ENCODE data around the gene CNTN4. TPM values are rescaled to one million over a fixed set of nuclear protein-coding genes. Genes with fewer than 3 reads are reported as not detected.

The CNTN4 gene
- total and polyA plus RNA-seq, 4 donors: 1.2 to 3.8 (median 2.6) TPM

DNA sequence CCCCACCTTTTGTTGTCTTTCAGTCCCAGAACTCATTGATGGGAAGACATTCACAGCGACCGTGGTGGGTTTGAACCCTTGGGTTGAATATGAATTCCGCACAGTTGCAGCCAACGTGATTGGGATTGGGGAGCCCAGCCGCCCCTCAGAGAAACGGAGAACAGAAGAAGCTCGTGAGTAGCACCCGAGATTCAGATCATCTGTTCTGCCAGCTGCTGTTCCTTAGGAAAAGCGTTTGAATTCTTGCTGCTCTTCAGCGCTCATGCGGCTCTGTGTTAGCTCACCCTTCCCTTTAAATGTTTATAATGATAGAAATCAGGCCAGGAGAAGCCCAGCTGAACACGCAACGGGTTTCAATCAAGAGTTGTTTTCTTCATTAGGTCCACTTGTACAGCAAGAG is 938.5 kb downstream of the CNTN4 start (continued):
- TF ChIP-seq, protein P1, sequence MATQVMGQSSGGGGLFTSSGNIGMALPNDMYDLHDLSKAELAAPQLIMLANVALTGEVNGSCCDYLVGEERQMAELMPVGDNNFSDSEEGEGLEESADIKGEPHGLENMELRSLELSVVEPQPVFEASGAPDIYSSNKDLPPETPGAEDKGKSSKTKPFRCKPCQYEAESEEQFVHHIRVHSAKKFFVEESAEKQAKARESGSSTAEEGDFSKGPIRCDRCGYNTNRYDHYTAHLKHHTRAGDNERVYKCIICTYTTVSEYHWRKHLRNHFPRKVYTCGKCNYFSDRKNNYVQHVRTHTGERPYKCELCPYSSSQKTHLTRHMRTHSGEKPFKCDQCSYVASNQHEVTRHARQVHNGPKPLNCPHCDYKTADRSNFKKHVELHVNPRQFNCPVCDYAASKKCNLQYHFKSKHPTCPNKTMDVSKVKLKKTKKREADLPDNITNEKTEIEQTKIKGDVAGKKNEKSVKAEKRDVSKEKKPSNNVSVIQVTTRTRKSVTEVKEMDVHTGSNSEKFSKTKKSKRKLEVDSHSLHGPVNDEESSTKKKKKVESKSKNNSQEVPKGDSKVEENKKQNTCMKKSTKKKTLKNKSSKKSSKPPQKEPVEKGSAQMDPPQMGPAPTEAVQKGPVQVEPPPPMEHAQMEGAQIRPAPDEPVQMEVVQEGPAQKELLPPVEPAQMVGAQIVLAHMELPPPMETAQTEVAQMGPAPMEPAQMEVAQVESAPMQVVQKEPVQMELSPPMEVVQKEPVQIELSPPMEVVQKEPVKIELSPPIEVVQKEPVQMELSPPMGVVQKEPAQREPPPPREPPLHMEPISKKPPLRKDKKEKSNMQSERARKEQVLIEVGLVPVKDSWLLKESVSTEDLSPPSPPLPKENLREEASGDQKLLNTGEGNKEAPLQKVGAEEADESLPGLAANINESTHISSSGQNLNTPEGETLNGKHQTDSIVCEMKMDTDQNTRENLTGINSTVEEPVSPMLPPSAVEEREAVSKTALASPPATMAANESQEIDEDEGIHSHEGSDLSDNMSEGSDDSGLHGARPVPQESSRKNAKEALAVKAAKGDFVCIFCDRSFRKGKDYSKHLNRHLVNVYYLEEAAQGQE (IDR thresholded peaks at IDR 0.05): no peak
- no peak for TF ChIP-seq FOXA1 (IDR thresholded peaks at IDR 0.05)
- no peak for TF ChIP-seq YY1 (IDR thresholded peaks at IDR 0.05)
- TF ChIP-seq EGR1 (IDR thresholded peaks at IDR 0.05; ENCODE audit: low read depth in 2 of 2): no peak
- TF ChIP-seq SP1 (IDR thresholded peaks at IDR 0.05): no peak
- TF ChIP-seq, protein P2, sequence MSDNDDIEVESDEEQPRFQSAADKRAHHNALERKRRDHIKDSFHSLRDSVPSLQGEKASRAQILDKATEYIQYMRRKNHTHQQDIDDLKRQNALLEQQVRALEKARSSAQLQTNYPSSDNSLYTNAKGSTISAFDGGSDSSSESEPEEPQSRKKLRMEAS (IDR thresholded peaks at IDR 0.05): no peak
- no peak for TF ChIP-seq HNF4A (conservative IDR thresholded peaks at IDR 0.05)

DNA sequence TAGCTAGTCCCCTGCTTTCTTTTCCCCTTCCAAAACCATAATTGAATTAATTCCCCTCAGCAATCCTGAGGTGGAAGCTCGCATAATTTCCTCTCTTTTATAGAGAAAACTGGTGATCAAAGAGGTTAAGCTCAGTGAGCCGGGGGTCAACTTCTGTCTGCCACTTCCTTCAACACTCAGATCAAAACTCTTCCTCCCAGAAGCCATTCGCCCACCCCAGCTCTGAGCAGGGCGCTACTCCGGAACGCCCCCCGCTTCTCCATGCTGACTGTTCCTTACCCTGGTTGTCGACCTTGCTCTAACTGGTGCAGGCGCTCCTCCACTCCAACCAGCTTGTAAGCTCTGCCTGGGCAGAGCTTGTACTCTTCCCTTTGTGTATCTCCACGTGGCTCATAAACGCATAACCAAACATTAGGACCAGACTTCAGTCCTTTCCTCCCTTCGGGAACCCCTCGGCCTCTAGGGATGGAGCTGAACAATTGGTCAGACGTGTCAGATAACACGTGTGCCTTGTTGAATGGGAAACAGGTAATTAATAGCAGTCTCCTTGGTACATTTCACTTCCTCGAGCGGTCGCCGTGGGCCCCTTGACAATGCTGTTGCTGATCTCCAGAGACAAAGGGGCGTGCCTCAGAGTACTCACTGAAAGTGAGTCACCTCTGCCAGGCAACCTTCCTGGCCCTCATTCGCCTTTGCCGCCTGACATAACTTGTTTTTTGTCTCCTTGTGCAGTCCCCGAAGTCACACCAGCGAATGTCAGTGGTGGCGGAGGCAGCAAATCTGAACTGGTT is 939.7 kb downstream of the CNTN4 start:
- H3K4me1 ChIP-seq (ENCODE audit: control insufficient read depth in 4 of 4, insufficient read depth in 4 of 4, low read length in 3 of 4): no peaks in the 10 kb centered on the region
- TF ChIP-seq, protein P3, sequence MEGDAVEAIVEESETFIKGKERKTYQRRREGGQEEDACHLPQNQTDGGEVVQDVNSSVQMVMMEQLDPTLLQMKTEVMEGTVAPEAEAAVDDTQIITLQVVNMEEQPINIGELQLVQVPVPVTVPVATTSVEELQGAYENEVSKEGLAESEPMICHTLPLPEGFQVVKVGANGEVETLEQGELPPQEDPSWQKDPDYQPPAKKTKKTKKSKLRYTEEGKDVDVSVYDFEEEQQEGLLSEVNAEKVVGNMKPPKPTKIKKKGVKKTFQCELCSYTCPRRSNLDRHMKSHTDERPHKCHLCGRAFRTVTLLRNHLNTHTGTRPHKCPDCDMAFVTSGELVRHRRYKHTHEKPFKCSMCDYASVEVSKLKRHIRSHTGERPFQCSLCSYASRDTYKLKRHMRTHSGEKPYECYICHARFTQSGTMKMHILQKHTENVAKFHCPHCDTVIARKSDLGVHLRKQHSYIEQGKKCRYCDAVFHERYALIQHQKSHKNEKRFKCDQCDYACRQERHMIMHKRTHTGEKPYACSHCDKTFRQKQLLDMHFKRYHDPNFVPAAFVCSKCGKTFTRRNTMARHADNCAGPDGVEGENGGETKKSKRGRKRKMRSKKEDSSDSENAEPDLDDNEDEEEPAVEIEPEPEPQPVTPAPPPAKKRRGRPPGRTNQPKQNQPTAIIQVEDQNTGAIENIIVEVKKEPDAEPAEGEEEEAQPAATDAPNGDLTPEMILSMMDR (IDR thresholded peaks at IDR 0.05; ENCODE audit: low read depth, low read length, missing input control): no peak
- H3K4me3 ChIP-seq (ENCODE audit: low read depth in 1 of 3, low read length in 3 of 3): no peak overlapping the region
- no peak for DNase-seq (ENCODE audit: low spot score)
- H3K36me3 ChIP-seq (ENCODE audit: control insufficient read depth in 4 of 4, insufficient read depth in 3 of 4, low read depth in 1 of 4, low read length in 3 of 4): no peaks in the 10 kb centered on the region
- 85% methylated on average over 25 of the region's 25 CpGs for WGBS
- H3K27me3 ChIP-seq (ENCODE audit: control insufficient read depth in 4 of 4, insufficient read depth in 4 of 4, low read length in 3 of 4): no peaks in the 10 kb centered on the region
- no peaks in the 10 kb centered on the region for H3K9me3 ChIP-seq (ENCODE audit: control insufficient read depth in 4 of 4, low read length in 3 of 4)
- H3K27ac ChIP-seq (ENCODE audit: low read depth in 1 of 2, low read length in 2 of 2): no peak overlapping the region
- no peak overlapping the region for H3K9ac ChIP-seq (ENCODE audit: low read depth in 1 of 2, low read length in 2 of 2)

DNA sequence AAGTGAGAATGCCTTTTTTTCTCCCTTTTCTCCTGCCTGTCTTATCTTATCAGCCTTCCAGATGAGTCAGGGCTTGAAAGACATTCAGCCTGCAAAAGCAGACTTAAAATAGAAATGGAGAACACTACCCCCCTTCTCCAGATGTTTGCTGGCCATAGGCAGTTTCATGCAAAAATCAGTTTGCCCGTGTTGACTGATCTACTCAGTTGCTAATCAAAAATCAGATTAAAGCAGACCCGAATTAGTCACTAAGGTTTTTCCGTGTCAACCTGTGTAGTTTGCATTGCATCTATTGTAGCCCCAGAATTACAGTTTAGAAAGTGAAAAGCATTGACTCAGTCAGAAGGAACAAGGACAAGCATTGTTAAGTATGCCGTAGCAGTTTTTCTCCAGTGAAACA is 955.3 kb downstream of the CNTN4 start:
- H3K27me3 ChIP-seq (ENCODE audit: control insufficient read depth in 4 of 4, insufficient read depth in 4 of 4, low read length in 3 of 4): no peaks in the 10 kb centered on the region
- no peak overlapping the region for H3K27ac ChIP-seq (ENCODE audit: low read depth in 1 of 2, low read length in 2 of 2)
- H3K4me1 ChIP-seq (ENCODE audit: control insufficient read depth in 4 of 4, insufficient read depth in 4 of 4, low read length in 3 of 4): no peaks in the 10 kb centered on the region
- TF ChIP-seq RXRA (IDR thresholded peaks at IDR 0.05) (no peak), HNF4A (conservative IDR thresholded peaks at IDR 0.05) (no peak), GABPA (IDR thresholded peaks at IDR 0.05 in 1 of 2, conservative IDR thresholded peaks at IDR 0.05 in 1 of 2) (no peak), TAF1 (conservative IDR thresholded peaks at IDR 0.05) (no peak), SP1 (IDR thresholded peaks at IDR 0.05) (no peak), YY1 (IDR thresholded peaks at IDR 0.05) (no peak), FOXA1 (IDR thresholded peaks at IDR 0.05) (no peak), RAD21 (IDR thresholded peaks at IDR 0.05) (no peak), FOXA2 (IDR thresholded peaks at IDR 0.05) (no peak)
- 43% methylated on average over 4 of the region's 4 CpGs for WGBS
- H3K9ac ChIP-seq (ENCODE audit: low read depth in 1 of 2, low read length in 2 of 2): no peak overlapping the region
- H3K36me3 ChIP-seq (ENCODE audit: control insufficient read depth in 4 of 4, insufficient read depth in 3 of 4, low read depth in 1 of 4, low read length in 3 of 4): no peaks in the 10 kb centered on the region
- no peak overlapping the region for H3K4me3 ChIP-seq (ENCODE audit: low read depth in 1 of 3, low read length in 3 of 3)
- H3K9me3 ChIP-seq (ENCODE audit: control insufficient read depth in 4 of 4, low read length in 3 of 4): no peaks in the 10 kb centered on the region
- no peak for DNase-seq (ENCODE audit: low spot score)

Data from liver (tissue), 9 donors.